Measurements from ENCODE around the gene ZNHIT1.
"Not testable (repeated sequence)": the region's sequence is repeated elsewhere in the genome, so short reads cannot be mapped to it uniquely, and the experiment has no call there.

ZNHIT1 gene

DNA sequence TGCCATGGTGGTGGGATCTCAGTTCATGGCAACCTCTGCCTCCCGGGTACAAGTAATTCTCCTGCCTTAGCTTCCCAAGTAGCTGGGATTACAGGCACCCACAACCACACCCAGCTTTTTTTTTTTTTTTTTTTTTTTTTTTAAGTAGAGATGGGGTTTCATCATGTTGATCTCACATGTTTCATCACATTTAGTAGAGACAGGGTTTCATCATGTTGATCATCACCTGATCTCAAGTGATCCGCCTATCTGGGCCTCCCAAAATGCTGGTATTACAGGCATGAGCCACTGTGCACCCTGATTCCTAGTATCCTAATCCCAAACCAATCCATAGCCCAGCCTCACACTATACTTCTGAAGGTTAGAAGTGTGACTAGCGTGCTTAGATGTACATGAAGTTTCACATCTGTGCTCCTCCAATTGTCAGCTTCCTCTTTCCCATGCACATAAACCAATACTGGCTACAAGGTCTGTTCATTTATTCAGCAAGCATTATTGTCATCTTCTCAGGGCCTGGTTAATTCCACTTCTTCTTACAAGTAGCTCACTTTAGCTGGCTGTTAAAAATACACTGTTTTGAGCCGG, 31.0 kb upstream of the ZNHIT1 start:
- DNase-seq (ENCODE audit: low read depth, low spot score) = no peak

DNA sequence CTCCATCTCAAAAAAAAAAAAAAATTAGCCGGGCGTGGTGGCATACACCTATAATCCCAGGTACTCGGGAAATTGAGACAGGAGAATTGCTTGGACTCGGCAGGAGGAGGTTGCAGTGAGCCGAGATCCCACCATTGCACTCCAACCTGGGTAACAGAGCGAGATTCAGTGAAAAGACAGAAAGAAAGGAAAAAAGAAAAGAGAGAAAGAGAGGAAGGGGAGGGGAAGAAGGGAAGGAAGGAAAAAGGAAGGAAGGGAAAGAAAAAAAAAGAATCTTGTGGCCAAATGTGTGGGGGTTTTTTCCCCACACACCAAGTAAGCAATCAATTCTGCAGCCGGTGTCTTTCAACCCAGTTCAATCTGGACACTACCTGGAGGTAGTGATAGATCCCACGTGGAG, 28.9 kb upstream of the ZNHIT1 start:
- no peak for DNase-seq (ENCODE audit: low read depth, low spot score)

DNA sequence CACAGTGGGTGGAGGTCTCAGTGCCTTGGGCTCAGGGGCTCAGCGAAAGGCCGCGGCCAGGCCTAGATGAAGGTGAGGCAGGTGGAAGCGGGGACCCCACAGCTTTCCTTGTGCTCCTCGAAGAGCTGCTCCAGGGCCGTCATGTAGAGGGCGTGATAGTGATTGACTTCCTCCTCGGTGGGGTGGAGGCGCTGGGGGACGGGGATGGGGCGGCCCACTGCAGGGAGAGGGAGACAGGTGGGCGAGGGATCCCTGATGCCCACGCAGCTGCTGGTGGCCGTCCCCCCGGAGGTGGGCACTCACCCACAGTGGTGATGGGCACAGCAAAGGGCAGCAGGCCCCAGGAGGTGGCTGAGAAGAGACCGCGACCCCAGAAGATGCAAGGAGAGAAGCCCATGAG, 22.1 kb upstream of the ZNHIT1 start:
- no peak for DNase-seq (ENCODE audit: low read depth, low spot score)

DNA sequence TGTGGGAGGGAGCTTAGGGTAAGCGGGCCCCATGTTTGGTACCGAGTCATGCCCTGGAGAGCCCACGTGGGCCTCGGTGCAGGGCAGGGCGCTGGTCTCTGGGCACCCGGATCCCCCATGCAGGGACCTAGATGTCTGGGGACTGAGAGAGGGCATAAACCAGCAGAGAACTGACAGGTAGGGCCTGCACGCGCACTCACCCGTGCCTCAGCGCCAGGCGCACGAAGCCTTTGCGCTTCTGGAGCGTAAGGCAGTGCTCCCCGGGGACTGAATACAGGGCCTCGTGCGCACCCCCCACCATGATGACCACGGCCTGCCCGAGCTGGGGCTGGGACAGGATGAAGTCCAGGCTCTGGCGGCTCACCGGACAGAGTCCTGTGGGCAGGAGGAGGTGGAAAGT, 20.0 kb upstream of the ZNHIT1 start:
- DNase-seq (ENCODE audit: low read depth, low spot score) = no peak

DNA sequence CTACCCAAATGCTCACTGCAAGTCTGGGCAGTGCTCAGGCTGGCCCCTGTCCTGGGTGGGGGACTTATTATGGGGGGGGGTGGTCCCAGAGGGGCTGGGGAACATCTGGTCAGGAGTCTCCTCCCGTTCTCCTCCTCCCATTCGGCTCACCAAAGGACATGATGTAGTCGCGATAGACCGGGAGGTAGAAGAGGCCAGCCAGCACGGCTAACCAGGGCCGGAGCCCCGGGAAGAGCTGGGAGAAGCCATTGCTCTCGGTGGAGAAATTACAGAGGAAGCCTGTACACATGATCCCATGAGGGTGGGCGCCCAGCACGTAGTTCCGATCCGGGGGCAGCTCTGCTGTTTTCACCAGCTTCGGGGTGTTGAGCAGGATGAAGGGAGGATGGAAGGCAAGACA, 19.5 kb upstream of the ZNHIT1 start:
- no peak for DNase-seq (ENCODE audit: low read depth, low spot score)

DNA sequence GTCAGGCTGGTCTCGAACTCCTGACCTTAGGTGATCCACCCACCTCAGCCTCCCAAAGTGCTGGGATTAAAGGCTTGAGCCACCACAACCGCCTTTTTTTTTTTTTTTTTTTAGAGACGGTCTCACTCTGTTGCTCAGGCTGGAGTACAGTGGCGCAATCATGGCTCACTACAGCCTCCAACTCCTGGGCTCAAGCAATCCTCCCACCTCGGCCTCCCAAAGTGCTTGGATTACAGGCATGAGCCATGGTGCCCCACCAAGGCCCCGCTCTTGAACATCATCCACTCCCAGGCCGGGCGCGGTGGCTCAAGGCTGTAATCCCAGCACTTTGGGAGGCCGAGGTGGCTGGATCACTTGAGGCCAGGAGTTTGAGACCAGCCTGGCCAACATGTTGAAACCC, 18.4 kb upstream of the ZNHIT1 start:
- not testable (repeated sequence) for DNase-seq (ENCODE audit: low read depth, low spot score)

DNA sequence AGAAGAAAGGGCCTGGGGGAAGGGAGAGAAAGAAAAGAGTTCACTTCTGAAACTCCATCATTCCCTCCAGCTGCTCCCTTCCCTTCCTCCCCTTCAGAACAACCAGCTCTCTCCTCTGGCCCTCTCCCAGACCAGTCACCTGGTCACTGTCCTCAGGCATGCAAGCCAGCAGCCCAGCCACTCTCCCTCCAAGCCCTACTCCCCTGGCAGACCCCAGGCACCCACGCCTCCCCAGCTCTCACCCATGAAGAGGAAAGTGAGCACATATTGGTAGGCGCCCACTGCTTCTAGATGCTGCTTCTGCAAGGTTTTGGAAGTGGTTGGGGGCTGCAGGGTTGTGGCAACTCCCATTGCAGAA, 17.5 kb upstream of the ZNHIT1 start:
- DNase-seq (ENCODE audit: low read depth, low spot score) = no peak

DNA sequence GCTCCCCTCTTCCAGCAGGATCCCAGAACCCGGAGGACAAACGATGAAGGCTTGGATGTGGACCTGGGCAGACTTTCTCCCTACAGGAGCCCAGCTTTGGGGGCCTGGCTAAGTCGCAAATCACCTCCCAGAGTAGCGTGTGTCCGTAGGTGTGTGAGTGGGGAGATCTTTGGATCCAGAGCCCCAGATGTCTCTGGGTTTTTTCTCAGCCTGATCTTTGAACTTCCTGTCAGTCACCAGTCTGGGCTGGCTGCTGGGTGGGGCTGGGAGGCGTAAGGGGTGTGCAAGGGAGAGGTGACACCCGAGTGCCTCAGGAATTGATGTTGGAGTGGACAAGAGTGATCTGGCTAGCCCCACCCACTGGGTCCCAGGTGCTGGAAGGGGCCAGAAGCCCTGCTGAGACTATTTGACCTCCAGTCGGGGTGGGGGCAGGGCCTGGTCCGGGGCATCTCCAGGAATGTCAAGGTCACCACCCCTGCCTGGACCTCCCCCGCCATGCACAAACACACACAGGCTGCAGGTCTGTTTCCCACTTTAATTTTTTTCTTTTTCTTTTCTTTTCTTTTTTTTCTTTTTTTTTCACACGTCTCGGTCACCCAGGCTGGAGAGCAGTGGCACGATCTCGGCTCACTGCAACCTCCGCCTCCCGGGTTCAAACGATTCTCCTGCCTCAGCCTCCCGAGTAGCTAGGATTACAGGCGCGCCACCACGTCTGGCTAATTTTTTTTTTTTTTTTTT, 16.9 kb upstream of the ZNHIT1 start, which contains the start of gene MOGAT3:
Gene MOGAT3 (minus strand): TSS at position 175 of the 738 bp plus-strand sequence. CDS start 182 bp downstream, outside the sequence.
- no peak for DNase-seq (ENCODE audit: low read depth, low spot score)

DNA sequence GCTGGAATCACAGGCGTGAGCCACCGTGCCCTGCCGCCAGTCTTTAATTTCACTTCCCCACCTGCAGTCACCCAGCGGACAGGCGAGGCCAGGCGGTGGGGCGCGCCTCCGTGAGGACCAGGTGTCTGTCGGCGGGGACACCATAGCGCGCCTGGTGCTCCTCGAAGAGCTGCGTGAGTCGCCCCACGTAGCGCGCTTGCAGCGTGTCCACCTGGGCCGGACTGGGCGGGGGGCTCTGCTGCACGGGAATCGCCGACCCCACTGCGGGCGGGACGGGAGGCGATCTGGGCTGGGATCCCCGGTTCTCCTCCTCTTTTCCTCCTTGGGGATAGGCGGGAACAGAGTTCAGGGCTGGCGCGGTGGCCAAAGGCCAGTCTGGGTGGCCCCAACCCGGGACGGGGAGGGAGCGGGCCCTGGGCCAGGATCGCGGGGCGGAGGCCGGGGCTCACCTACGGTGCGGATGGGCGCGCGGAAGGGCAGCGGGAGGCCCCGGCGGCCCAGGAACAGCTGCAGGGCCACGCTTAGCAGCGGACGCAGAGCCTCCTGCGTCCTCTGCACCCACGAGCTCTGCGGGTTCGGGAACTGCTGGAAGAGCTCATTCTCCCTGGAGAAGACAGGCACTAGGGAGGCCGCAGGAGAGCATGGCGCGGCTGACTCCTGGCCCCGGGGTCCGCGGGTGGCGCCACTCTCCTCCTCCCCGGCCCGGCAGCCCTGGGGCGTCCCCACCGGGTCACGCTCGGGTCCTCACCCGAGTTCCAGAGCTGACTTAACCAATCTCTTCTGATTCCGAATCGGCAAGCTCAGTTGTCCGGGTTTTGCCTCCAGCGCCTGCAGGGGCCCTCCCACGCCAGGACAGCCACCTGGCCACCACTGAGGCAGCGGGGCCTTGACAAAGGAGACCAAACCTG, 16.0 kb upstream of the ZNHIT1 start:
- no peak for DNase-seq (ENCODE audit: low read depth, low spot score)

DNA sequence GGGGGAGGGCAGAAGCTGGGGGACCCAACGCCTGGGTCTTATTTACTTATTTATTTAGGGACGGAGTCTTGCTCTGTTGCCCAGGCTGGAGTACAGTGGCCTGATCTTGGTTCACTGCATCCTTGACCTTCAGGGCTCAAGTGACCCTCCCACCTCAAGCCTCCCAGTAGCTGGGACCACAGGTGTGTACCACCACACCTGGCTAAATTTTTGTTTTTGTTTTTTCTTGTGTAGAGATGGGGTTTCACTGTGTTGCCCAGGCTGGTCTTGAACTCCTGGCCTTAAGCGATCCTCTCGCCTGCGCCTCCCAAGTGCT, 15.4 kb upstream of the ZNHIT1 start:
- no peak for DNase-seq (ENCODE audit: low read depth, low spot score)

DNA sequence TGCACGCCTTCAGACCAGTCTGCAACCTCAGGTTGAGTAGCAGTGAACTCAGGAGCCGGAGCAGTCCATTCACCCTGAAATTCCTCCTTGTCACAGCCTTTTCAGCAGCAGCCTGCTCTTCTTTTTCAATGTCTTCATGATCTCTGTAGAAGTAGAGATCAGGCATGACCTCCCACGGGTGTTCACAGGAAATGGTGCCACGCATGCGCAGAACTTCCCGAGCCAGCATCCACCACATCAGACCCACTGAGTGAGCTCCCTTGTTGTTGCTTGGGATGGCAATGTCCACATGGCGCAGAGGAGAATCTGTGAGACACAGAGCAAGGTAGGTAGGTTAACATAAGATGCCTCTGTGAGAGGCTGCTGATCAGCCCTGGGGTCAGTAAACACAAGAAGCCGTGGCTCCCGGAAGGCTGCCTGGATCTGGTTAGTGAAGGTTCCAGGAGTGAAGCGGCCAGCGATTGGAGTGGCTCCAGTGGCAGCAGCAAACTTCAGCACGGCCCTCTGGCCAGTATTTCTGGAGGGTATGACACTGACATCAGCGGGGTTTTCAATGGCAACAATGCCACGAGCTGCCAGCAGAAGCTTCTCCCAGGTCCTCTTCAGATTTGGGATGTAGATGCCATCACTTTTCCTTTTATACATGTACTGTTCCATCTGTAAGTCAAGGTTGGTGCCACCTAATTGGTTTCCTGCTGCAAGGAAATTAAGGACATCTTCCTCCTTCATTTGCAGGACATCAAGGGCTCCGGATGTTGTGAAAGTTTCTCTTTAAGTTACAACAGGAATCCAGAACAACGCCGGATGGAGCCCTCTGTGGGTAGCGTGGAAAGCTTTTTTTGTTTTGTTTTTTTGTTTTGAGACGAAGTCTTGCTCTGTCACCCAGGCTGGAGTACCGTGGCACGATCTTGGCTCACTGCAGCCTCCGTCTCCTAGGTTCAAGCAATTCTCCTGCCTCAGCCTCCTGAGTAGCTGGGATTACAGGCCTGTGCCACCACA, 13.9 kb upstream of the ZNHIT1 start:
- DNase-seq (ENCODE audit: low read depth, low spot score) = not testable (repeated sequence)

DNA sequence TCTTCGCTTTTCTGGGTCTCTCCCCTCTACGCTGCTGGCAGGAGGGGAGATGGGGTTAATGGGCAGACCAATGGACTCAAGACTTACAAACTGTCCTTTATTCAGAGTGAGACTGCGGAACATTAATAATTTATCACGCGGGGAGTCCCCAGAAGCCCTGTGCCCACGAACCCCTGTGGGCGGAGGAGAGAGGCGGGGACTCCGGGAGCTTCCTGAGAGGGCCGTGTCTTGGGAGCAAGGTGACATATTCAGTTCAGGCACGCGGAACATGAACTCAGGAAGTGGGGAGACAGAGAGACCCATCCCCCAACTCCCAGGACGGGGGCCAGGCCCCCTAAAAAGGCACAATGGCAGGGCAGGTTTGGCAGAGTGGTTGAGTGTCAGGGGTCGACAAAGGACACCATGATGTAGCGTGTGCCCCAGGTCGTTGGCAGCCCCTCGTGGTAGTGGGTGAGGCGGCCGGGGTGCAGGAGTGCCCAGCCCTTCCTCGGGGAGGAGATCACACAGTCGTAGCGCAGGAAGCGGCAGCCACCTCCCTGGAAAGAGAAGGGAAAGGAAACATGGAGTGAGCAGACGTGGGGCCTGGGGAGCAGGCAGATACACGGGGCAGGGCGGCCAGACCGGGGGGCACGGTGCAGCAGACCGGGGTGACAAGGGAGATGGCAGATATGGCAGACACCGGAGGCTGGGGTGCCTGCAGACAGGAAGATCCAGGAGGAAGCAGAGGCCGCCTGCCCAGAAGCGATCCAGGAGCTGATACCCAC, 11.9 kb upstream of the ZNHIT1 start:
- DNase-seq (ENCODE audit: low read depth, low spot score) = no peak

DNA sequence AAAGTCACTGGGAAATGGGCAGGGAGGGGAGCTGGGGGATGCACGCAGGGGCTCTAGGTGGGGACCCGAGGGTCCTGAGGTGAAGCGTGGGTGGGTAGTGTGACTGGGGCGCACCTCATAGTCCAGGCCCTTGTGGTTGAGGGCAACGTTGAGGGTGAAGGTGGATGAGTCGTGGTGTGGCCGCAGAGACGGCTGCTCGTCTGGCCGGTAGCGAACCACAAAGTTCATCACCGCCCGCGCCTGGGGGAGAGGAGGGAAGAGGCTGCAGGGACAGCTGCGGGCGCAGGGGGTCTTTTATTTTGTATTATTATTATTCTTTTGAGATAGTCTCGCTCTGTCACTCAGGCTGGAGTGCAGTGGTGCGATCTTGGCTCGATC, 11.3 kb upstream of the ZNHIT1 start:
- no peak for DNase-seq (ENCODE audit: low read depth, low spot score)

DNA sequence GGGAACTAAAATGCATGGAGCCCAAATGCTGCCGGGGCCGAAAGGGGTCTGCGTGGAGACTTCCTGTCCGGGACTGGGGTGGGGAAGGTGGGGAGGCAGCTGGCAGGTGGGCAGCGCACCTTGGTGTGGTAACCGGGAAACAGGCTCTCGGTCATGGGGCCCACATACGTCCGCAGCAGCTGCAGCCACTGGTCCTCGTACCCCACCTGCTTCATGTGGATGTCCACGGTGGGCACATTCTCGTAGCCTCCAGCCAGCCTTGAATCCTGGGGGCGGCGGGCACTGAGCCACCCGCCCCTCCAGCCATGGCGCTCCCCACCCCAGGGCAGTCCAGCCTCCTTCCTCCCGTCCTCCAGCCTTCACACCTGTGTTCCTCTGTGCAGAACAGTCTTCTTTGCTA, 10.5 kb upstream of the ZNHIT1 start:
- DNase-seq (ENCODE audit: low read depth, low spot score) = no peak

DNA sequence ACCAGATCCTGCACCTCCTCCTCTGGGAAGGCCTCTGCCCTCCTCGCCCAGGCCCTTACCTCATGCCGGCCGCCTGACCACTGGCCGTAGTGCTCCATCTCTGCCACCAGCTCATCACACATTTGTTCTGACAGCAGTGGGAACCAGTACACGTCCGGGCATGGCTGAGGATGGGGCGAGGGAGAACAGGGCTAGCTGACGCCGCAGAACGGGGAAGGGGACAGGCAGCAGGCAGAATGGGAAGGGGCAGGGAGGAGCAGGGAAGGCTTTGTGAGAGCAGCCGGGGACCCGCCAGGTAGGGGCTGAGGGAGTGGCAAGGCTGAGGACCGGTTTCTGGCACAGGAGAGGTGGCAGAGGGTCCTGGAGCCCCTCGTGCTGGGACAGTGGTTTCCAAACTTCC, 9.2 kb upstream of the ZNHIT1 start:
- no peak for DNase-seq (ENCODE audit: low read depth, low spot score)

DNA sequence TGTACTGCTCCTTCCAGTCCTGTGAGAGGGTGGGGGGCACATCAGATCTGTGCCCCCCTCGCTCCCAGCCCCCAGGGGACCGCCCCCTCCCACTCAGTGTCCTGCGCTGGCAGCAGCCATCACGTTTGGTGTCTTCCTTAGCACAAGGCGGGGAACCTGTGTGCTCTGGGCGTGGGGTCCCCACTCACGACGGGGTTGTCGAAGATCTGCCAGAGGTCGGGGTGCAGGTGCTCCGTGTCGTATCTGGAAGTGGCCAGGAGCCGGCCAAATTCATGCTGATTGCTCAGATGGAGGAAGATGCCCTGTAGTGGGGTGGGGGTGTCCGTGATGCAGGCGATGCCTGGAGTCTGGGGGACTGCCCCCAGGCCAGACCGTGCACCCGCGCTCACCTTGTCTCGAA, 7.8 kb upstream of the ZNHIT1 start:
- DNase-seq (ENCODE audit: low read depth, low spot score) = no peak

DNA sequence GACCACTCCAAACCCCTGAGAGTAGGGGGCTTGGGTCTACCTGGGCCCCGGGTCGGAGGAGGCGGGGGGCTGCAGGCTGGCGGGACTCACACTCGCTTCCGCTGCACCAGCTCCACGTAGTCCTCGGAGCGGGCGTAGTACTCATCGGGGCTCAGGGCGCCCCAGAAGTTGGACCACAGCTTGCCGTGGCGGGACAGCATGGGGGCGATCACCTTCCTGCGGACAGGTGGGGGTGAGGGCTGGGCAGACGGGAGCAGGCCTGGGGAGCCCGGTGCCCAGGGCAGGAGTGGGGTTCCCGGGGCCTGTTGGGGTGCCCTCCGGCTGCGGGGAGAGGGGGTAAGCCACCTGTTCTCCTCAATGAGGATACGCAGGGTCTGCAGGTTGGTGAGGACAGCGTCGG, 6.5 kb upstream of the ZNHIT1 start:
- no peak for DNase-seq (ENCODE audit: low read depth, low spot score)

DNA sequence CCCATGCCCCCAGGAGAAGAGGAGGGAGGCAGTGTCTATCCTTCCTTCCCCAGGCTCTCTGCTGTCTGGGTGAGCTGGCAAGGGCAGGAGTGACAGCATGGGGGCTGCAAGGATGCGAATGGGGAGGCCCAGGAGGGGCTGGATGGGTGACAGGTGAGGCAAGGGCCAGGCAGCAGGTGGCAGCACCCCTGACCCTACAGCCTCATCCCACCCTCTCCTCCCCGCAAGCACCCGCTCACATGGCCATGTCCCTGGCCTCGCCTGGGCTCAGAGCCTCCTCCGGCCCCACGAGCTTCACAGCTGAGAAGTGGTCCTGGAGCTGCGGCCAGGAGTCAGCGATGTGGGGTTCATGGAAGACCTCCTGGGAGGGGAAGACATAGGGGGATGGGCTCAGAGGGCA, 6.0 kb upstream of the ZNHIT1 start:
- no peak for DNase-seq (ENCODE audit: low read depth, low spot score)

DNA sequence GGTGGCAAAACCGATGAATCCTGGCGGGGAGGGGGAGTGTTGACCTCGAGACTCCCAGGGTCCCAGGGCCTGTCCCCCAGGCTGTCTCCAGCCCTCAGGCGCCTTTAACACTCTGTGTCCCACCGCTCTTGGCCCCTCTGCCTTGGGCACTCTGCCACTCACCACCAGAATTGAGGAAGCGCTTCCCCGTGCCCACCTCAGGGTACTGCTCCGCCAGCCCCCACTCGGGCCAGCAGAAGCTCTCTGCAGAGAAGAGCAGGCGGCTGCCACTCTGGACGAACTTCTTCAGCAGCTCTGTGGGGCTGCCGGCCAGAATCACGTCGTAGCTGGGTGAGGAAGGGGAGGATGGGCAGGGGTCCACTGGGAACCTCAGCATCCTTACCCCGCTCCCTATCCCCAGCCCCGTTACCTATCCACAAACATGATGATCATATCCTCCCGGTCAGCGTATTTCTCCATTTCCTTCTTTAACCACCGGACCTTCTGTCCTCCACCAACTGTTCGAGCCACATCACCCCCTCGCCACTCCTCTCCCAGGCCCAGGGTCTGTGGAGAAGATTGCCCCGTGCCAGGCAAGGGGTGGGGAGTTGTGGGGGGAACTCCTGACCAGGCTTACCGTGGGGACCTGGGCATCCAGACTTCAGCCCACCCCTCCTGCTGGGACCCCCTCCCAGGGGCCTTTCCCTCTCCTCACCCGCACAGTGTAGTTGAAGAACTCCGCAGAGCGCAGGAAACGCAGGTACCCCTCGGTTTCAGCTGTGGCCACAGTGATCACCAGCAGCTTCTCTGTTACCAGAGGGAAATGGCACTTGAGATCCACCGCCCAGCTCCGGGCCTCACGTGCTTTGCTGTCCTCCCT, 1.7 kb upstream of the ZNHIT1 start:
- DNase-seq (ENCODE audit: low read depth, low spot score) = no peak

DNA sequence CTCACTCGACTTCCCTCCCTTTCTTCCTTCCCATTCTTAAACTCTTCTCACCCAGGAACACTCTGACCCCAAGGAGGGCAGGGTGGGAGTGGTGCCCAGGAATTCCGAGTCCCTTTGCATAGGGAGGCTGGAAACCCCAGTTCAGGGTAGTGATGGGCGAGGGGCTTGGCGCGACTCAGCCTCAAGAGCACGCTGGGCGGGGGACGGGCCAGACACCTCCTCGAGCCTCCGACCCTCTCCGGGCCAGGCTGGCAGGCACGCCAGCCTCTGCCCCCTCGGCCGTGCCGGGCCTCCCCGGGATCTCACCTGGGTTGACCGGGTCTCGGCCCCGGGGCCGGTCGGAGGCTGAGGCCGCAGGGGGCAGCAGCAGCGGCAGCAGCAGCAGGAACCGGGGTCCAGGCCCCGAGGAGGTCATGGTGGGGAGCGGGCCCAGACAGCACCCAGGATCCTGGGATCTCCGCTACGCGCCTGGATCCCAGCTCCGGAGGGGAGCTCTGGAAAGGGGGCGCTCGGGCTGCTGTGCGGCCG, 1.0 kb upstream of the ZNHIT1 start:
- DNase-seq (ENCODE audit: low read depth, low spot score) = no peak

All from brain pericyte (primary cell).